ENCODE data around the gene MYL3. TPM values are rescaled to one million over a fixed set of nuclear protein-coding genes. Genes with fewer than 3 reads are reported as not detected.

Gene MYL3
- polyA plus RNA-seq, 1 donor (not counting 4 experiments of a cell fraction or from before 2014, with no cell fraction given): not detected

DNA sequence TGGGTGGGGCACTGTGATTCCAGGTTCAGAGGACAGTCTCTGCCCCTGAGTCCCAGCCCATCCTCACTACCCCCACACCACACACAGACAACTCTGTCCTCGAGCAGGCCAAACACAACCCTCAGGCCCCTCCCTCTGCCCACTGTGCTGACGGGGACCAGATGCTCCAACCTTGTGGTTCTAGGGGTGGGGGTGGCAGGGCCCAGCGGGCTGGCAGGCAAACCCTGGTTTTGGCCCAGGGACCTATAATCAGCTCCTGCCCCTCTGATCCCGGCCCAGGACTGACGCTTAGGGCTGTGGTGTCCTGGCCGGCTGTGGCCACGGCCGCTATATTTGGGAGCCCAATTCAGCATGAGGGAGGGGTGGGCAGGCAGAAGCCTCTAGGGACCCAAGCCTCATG, 5.0 kb upstream of the MYL3 start:
- Histone ChIP-seq H3K9me3 (ENCODE audit: control insufficient read depth, low read depth, low read length) (no peaks in the 10 kb centered on the region), H3K4me2 (ENCODE audit: control insufficient read depth, extremely low read depth, insufficient read depth, low read depth, low read length) (no peak overlapping the region), H3K9me1 (ENCODE audit: control insufficient read depth, extremely low read depth, insufficient read depth, low read length) (no peaks in the 10 kb centered on the region), H3K79me2 (ENCODE audit: control insufficient read depth, insufficient read depth, low read length) (no peaks in the 10 kb centered on the region), H3K4me3 (ENCODE audit: control insufficient read depth in 2 of 3, extremely low read depth in 1 of 3, insufficient read depth in 2 of 3, low read depth in 1 of 3, low read length in 3 of 3) (no peak overlapping the region), H3K27me3 (ENCODE audit: control insufficient read depth, extremely low read depth, insufficient read depth, low read length) (peaks cover 28% of the 10 kb centered on the region), H2AFZ (ENCODE audit: control insufficient read depth, low read length) (no peak overlapping the region), H3K27ac (ENCODE audit: control insufficient read depth, insufficient read depth, low read length) (no peak overlapping the region), H4K20me1 (ENCODE audit: control insufficient read depth, extremely low read depth, insufficient read depth, low read length) (no peaks in the 10 kb centered on the region), H3K36me3 (ENCODE audit: control insufficient read depth in 2 of 2, extremely low read depth in 1 of 2, insufficient read depth in 2 of 2, low read length in 2 of 2) (no peaks in the 10 kb centered on the region), H3K4me1 (ENCODE audit: control insufficient read depth, extremely low read depth, insufficient read depth, low read length) (no peaks in the 10 kb centered on the region), H3K9ac (ENCODE audit: control insufficient read depth, extremely low read depth, insufficient read depth, low read length) (no peak overlapping the region)
- dilution Hi-C loops (cut with MboI; ENCODE audit: extremely low pct_ligation_motif_present, low sequenced_read_pairs): no loop called here
- DNase-seq (ENCODE audit: low read depth, low spot score): no peak
- no peak for FAIRE-seq
- TF ChIP-seq EZH2 (IDR thresholded peaks at IDR 0.05; ENCODE audit: low read length): no peak
- no peak for TF ChIP-seq CTCF (optimal IDR thresholded peaks at IDR 0.05 in 1 of 3, IDR thresholded peaks at IDR 0.05 in 1 of 3, conservative IDR thresholded peaks at IDR 0.05 in 1 of 3; ENCODE audit: extremely low read depth in 1 of 3, insufficient read depth in 2 of 3, low read length in 3 of 3)

GRCh38 chr3:46867550-46867898, 4.3 kb upstream of the MYL3 start:
- Histone ChIP-seq H4K20me1 (ENCODE audit: control insufficient read depth, extremely low read depth, insufficient read depth, low read length) (no peaks in the 10 kb centered on the region), H3K9me1 (ENCODE audit: control insufficient read depth, extremely low read depth, insufficient read depth, low read length) (no peaks in the 10 kb centered on the region), H3K79me2 (ENCODE audit: control insufficient read depth, insufficient read depth, low read length) (no peaks in the 10 kb centered on the region), H3K9me3 (ENCODE audit: control insufficient read depth, low read depth, low read length) (no peaks in the 10 kb centered on the region), H3K9ac (ENCODE audit: control insufficient read depth, extremely low read depth, insufficient read depth, low read length) (no peak overlapping the region), H2AFZ (ENCODE audit: control insufficient read depth, low read length) (no peak overlapping the region), H3K4me1 (ENCODE audit: control insufficient read depth, extremely low read depth, insufficient read depth, low read length) (no peaks in the 10 kb centered on the region), H3K36me3 (ENCODE audit: control insufficient read depth in 2 of 2, extremely low read depth in 1 of 2, insufficient read depth in 2 of 2, low read length in 2 of 2) (no peaks in the 10 kb centered on the region), H3K27me3 (ENCODE audit: control insufficient read depth, extremely low read depth, insufficient read depth, low read length) (peaks cover 26% of the 10 kb centered on the region), H3K4me2 (ENCODE audit: control insufficient read depth, extremely low read depth, insufficient read depth, low read depth, low read length) (no peak overlapping the region), H3K4me3 (ENCODE audit: control insufficient read depth in 2 of 3, extremely low read depth in 1 of 3, insufficient read depth in 2 of 3, low read depth in 1 of 3, low read length in 3 of 3) (no peak overlapping the region), H3K27ac (ENCODE audit: control insufficient read depth, insufficient read depth, low read length) (no peak overlapping the region)
- no peak for TF ChIP-seq CTCF (optimal IDR thresholded peaks at IDR 0.05 in 1 of 3, IDR thresholded peaks at IDR 0.05 in 1 of 3, conservative IDR thresholded peaks at IDR 0.05 in 1 of 3; ENCODE audit: extremely low read depth in 1 of 3, insufficient read depth in 2 of 3, low read length in 3 of 3)
- no peak for TF ChIP-seq EZH2 (IDR thresholded peaks at IDR 0.05; ENCODE audit: low read length)
- FAIRE-seq: no peak
- DNase-seq (ENCODE audit: low read depth, low spot score): no peak
- dilution Hi-C loops (cut with MboI; ENCODE audit: extremely low pct_ligation_motif_present, low sequenced_read_pairs): no loop called here
